A673 (cell line): ENCODE measurements around the gene KRT10. TPM values are rescaled to one million over a fixed set of nuclear protein-coding genes. Genes with fewer than 3 reads are reported as not detected.

ENCODE experiments used
- BruUV-seq: library from RNA; stranded (reverse); fragments of 400-500 nt; replicated peaks from 2 replicates; lab custom pipeline; 2021; lab: Mats Ljungman, UMichigan
- CTCF ChIA-PET: fragments of 300-600 bp; sonication (Branson Sonifier 250); formaldehyde crosslinking; loops from one replicate; lab custom pipeline; 2022; ENCODE audit warnings: antibody characterized with exemption; lab: Charles Lee
- POLR2A ChIA-PET: fragments of 300-600 bp; sonication (Branson Sonifier 250); formaldehyde crosslinking; loops from one replicate; lab custom pipeline; 2022; ENCODE audit warnings: antibody characterized with exemption; ENCODE audit not compliant: low non-redundant PET; lab: Charles Lee
- DNase-seq: peaks from one replicate; pipeline ENCODE4 v3.0.0-alpha.2; 2015; ENCODE audit warnings: low spot score
- H3K27ac ChIP-seq: fragments of 200-600 bp; sonication (generic); 2 replicates; pipeline ENCODE4 v1.5.1; 2016; ENCODE audit warnings: mixed run types, low read depth, mild to moderate bottlenecking, mixed read lengths, antibody characterized with exemption, low read length; ENCODE audit not compliant: poor library complexity, severe bottlenecking
- H3K27me3 ChIP-seq: fragments of 200-600 bp; sonication (generic); replicated peaks from 2 replicates; pipeline ENCODE4 v1.6.1; 2017; ENCODE audit warnings: mixed run types, low read depth, mild to moderate bottlenecking, mixed read lengths, antibody characterized with exemption, low read length; ENCODE audit not compliant: insufficient read depth, poor library complexity
- H3K36me3 ChIP-seq: fragments of 200-600 bp; sonication (generic); 2 replicates; pipeline ENCODE4 v1.6.1; 2016; ENCODE audit warnings: mixed run types, mild to moderate bottlenecking, mixed read lengths, antibody characterized with exemption, low read length; ENCODE audit not compliant: insufficient read depth, poor library complexity, severe bottlenecking
- H3K4me1 ChIP-seq: fragments of 200-600 bp; sonication (generic); 2 replicates; pipeline ENCODE4 v1.6.1; 2017; ENCODE audit warnings: mixed run types, mild to moderate bottlenecking, mixed read lengths, antibody characterized with exemption, low read length; ENCODE audit not compliant: insufficient read depth, poor library complexity, severe bottlenecking
- H3K4me3 ChIP-seq: fragments of 200-600 bp; sonication (generic); 2 replicates; pipeline ENCODE4 v1.5.1; 2016; ENCODE audit warnings: low read depth, mixed run types, mild to moderate bottlenecking, mixed read lengths, low read length; ENCODE audit not compliant: poor library complexity, severe bottlenecking
- H3K9me3 ChIP-seq: fragments of 200-600 bp; sonication (generic); 2 replicates; pipeline ENCODE4 v1.6.1; 2016; ENCODE audit warnings: mixed run types, low read depth, mild to moderate bottlenecking, mixed read lengths, antibody characterized with exemption, low read length; ENCODE audit not compliant: poor library complexity, severe bottlenecking
- CTCF ChIP-seq: fragments of 300-800, 200-600 bp; sonication (generic); conservative IDR thresholded peaks from 2 replicates; pipeline ENCODE4 v1.5.1; 2017; ENCODE audit warnings: low read depth, mild to moderate bottlenecking, antibody characterized with exemption, low read length, moderate library complexity, mixed read lengths
- EZH2 ChIP-seq: fragments of 200-600 bp; sonication (generic); IDR thresholded peaks from 2 replicates; pipeline ENCODE4 v1.6.1; 2017; ENCODE audit warnings: borderline replicate concordance, low read depth, mild to moderate bottlenecking, mixed read lengths, antibody characterized with exemption, low read length; ENCODE audit not compliant: poor library complexity, severe bottlenecking
- intact Hi-C: fragments of 100-400 bp; cut with micrococcal nuclease; formaldehyde crosslinking; loops from one replicate; pipeline ENCODE4 v1.10.0; 2022; ENCODE audit not compliant: unreplicated experiment
- total RNA-seq: library from RNA; stranded (reverse); gene quantifications from 2 replicates; pipeline ENCODE4 v1.2.3, GENCODE V29; 2021

Gene KRT10
- total RNA-seq, 1 experiment from 2014 or later: 36.2 TPM

DNA sequence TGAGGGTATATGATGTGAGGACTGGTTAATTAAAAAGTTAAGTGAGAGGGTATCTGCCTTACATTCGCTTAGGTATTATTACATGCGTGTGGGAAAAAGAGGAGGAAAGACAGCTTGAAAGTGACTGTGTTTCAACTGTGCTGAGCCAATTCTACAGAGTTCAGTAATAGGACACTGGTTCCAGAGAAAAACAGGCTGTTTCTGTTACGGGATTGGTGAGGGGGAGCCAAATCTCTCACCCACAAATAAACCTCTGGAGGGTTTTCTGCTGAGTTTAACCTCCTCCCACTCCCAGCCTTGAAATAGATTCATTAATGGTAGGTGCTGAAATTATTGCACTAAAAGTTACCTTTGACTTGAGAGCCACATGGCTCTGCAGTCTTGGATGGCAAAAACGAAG is 46.5 kb downstream of the KRT10 start:
- TF ChIP-seq EZH2: no peak
- no peak for TF ChIP-seq CTCF
- DNase-seq: no peak
- intact Hi-C loops: no loop called here
- Histone ChIP-seq H3K36me3 (no peaks in the 10 kb centered on the region), H3K4me1 (no peaks in the 10 kb centered on the region), H3K9me3 (no peaks in the 10 kb centered on the region), H3K27me3 (no peaks in the 10 kb centered on the region), H3K27ac (no peak overlapping the region), H3K4me3 (no peak overlapping the region)
- no TSS peak for BruUV-seq
- CTCF ChIA-PET: no interaction called here
- POLR2A ChIA-PET: no interaction called here

DNA sequence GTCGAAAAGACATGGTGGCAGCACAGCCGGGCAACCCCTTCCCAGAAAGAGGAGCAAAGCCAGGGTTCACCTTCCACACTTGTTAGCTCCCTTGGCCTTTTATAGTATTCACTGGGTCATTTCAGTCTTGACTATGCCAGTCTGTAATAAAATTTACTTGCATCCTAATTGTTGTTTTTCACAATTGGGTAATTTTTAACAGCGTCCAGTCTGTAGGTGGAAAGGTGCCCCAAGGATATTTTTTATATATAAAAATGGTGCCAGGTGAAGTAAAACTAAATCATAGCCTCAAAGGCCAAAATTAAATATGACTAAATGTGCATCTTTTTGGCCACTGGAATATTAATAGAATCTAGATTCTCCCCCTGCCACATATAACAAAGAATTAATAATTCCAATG is 50.3 kb downstream of the KRT10 start, which contains the start of gene KRT26:
Gene KRT26, minus strand, starts transcription at position 101 of the 400 bp plus-strand sequence. Its CDS starts 88 bp downstream, at position 13.
- H3K9me3 ChIP-seq: no peaks in the 10 kb centered on the region
- ChIA-PET POLR2A (no interaction called here), CTCF (no interaction called here)
- H3K27ac ChIP-seq: no peak within 1 kb of the TSS
- no peak within 1 kb of the TSS for H3K4me3 ChIP-seq
- no peaks in the 10 kb centered on the region for H3K36me3 ChIP-seq
- intact Hi-C loops: no loop called here
- DNase-seq: no peak
- H3K4me1 ChIP-seq: no peaks in the 10 kb centered on the region
- no TSS peak for BruUV-seq
- TF ChIP-seq CTCF: no peak
- TF ChIP-seq EZH2: no peak
- no peaks in the 10 kb centered on the region for H3K27me3 ChIP-seq

Other genes starting within 250 kb of the KRT10 start
- 91.4 and 108 TPM in 2 replicates for gene SMARCE1, start 174.8 kb downstream of the KRT10 start, total RNA-seq
- not detected in 2 replicates for gene KRT222, start 157.4 kb downstream of the KRT10 start, total RNA-seq
- gene KRT24, start 118.9 kb downstream of the KRT10 start, total RNA-seq: not detected in 2 replicates
- 0.28 and 0.42 TPM in 2 replicates for gene KRT25, start 67.3 kb downstream of the KRT10 start, total RNA-seq
- gene KRT26, start 50.4 kb downstream of the KRT10 start, total RNA-seq: not detected in 2 replicates
- gene KRT27, start 40.1 kb downstream of the KRT10 start, total RNA-seq: not detected in 2 replicates
- not detected in 2 replicates for gene KRT28, start 22.7 kb downstream of the KRT10 start, total RNA-seq
- not detected in 2 replicates for gene KRT12, start 44.6 kb upstream of the KRT10 start, total RNA-seq
- not detected in 2 replicates for gene KRT20, start 62.6 kb upstream of the KRT10 start, total RNA-seq
- not detected in 2 replicates for gene KRT23, start 115.0 kb upstream of the KRT10 start, total RNA-seq
- not detected in 2 replicates for gene KRT39, start 144.3 kb upstream of the KRT10 start, total RNA-seq
- gene KRT40, start 161.7 kb upstream of the KRT10 start, total RNA-seq: 0.98 and 1.1 TPM in 2 replicates
- gene KRTAP3-3, start 171.6 kb upstream of the KRT10 start, total RNA-seq: not detected in 2 replicates
- not detected in 2 replicates for gene KRTAP3-2, start 177.3 kb upstream of the KRT10 start, total RNA-seq
- gene KRTAP3-1, start 186.5 kb upstream of the KRT10 start, total RNA-seq: not detected in 2 replicates
- gene KRTAP1-5, start 204.6 kb upstream of the KRT10 start, total RNA-seq: not detected in 2 replicates
- gene KRTAP1-4, start 207.6 kb upstream of the KRT10 start, total RNA-seq: not detected in 2 replicates
- gene KRTAP1-3, start 212.3 kb upstream of the KRT10 start, total RNA-seq: not detected in 2 replicates
- gene KRTAP1-1, start 218.8 kb upstream of the KRT10 start, total RNA-seq: not detected in 2 replicates
- gene KRTAP2-1, start 224.7 kb upstream of the KRT10 start, total RNA-seq: not detected in 2 replicates
- gene KRTAP2-2, start 232.6 kb upstream of the KRT10 start, total RNA-seq: not detected in 2 replicates
- gene KRTAP2-3, start 237.5 kb upstream of the KRT10 start, total RNA-seq: not detected in 2 replicates
- not detected in 2 replicates for gene KRTAP2-4, start 243.3 kb upstream of the KRT10 start, total RNA-seq